ENCODE measurements around the gene TUBA1C.
A peak's percentile ranks its signal among the peaks of the same experiment; 100 is the strongest.

TUBA1C gene

GRCh38 chr12:49288412-49288853 lies 23.6 kb downstream of the TUBA1C start (continued):
- TF ChIP-seq ZSCAN30 (tag by site-specific recombination; IDR thresholded peaks at IDR 0.05) (0 out of 2 replicates have a peak, but pooled peaks have one; percentile 11), ZNF747 (tag by site-specific recombination; IDR thresholded peaks at IDR 0.05) (no peak), ZNF561 (tag by site-specific recombination; IDR thresholded peaks at IDR 0.05; ENCODE audit: borderline replicate concordance) (0 out of 2 replicates have a peak, but pooled peaks have one; percentile 44), IKZF3 (tag by site-specific recombination; IDR thresholded peaks at IDR 0.05) (0 out of 2 replicates have a peak, but pooled peaks have one; percentile 2), ZNF23 (tag by site-specific recombination; IDR thresholded peaks at IDR 0.05; ENCODE audit: borderline replicate concordance) (no peak), ZBTB21 (tag by site-specific recombination; IDR thresholded peaks at IDR 0.05) (no peak), ZNF707 (tag by site-specific recombination; IDR thresholded peaks at IDR 0.05) (no peak), ZNF544 (tag by site-specific recombination; IDR thresholded peaks at IDR 0.05) (no peak), ZNF785 (tag by site-specific recombination; IDR thresholded peaks at IDR 0.05) (no peak), ZNF660 (tag by site-specific recombination; IDR thresholded peaks at IDR 0.05) (no peak), ZNF548 (tag by site-specific recombination; IDR thresholded peaks at IDR 0.05) (no peak), KLF10 (tag by site-specific recombination; IDR thresholded peaks at IDR 0.05) (no peak; the same call in 1 of the 2 replicates), ZNF19 (tag by site-specific recombination; IDR thresholded peaks at IDR 0.05; ENCODE audit: low read depth) (no peak), ZBTB8A (tag by site-specific recombination; IDR thresholded peaks at IDR 0.05) (no peak), YY2 (tag by site-specific recombination; IDR thresholded peaks at IDR 0.05) (no peak), ZBTB10 (tag by site-specific recombination; IDR thresholded peaks at IDR 0.05) (peak; percentile 71), ZNF791 (tag by site-specific recombination; IDR thresholded peaks at IDR 0.05) (no peak), ZNF248 (tag by site-specific recombination; IDR thresholded peaks at IDR 0.05) (no peak), ZNF704 (tag by site-specific recombination; IDR thresholded peaks at IDR 0.05) (no peak), ZNF2 (tag by site-specific recombination; IDR thresholded peaks at IDR 0.05) (peak; percentile 76; the same call in 1 of the 2 replicates), ZNF449 (tag by site-specific recombination; IDR thresholded peaks at IDR 0.05) (no peak), ZEB2 (tag by site-specific recombination; IDR thresholded peaks at IDR 0.05) (0 out of 2 replicates have a peak, but pooled peaks have one; percentile 17), ZNF335 (tag by site-specific recombination; conservative IDR thresholded peaks at IDR 0.05) (no peak), ZFHX2 (tag by site-specific recombination; conservative IDR thresholded peaks at IDR 0.05) (no peak), ZNF292 (tag by site-specific recombination; IDR thresholded peaks at IDR 0.05; ENCODE audit: borderline replicate concordance, low read depth) (no peak), PBX3 (CRISPR knock-in tag; IDR thresholded peaks at IDR 0.05) (no peak), KLF17 (tag by site-specific recombination; IDR thresholded peaks at IDR 0.05) (peak; percentile 47; the same call in 1 of the 2 replicates), ZBTB26 (tag by site-specific recombination; optimal IDR thresholded peaks at IDR 0.05) (no peak), ZSCAN5A (tag by site-specific recombination; IDR thresholded peaks at IDR 0.05) (no peak)
